Stimulated activated CD4-positive, alpha-beta T cell treated with anti-CD3 and anti-CD28 coated beads, TNF-alpha, amount 100 ng/mL, for 48 hours (primary cell): ENCODE results near the gene FCSK.
"Not testable (repeated sequence)": the region's sequence is repeated elsewhere in the genome, so short reads cannot be mapped to it uniquely, and the experiment has no call there.

ENCODE experiments used
- DNase-seq, 3 donors: peaks; one replicate each; pipeline ENCODE4 v3.0.0-alpha.2; 2020; ENCODE audit warnings: low read depth in 3 of 3

Gene FCSK

GRCh38 chr16:70430667-70431536 is 23.5 kb upstream of the FCSK start:
- peak in 1 of 3 donors; percentile 64 for DNase-seq

GRCh38 chr16:70432356-70432722 is 22.1 kb upstream of the FCSK start:
- no peak for DNase-seq

- DNase-seq, result no peak
Measured at GRCh38 chr16:70432723-70433457, 21.5 kb upstream of the FCSK start.

GRCh38 chr16:70433458-70434103 is 20.8 kb upstream of the FCSK start:
- DNase-seq, result no peak

GRCh38 chr16:70434484-70435260 is 19.7 kb upstream of the FCSK start:
- DNase-seq, result no peak

- DNase-seq, result no peak
Measured at GRCh38 chr16:70437017-70437581, 17.3 kb upstream of the FCSK start.

- no peak for DNase-seq
Measured at GRCh38 chr16:70437582-70438557, 16.5 kb upstream of the FCSK start.

GRCh38 chr16:70438585-70438968 is 15.8 kb upstream of the FCSK start:
- DNase-seq, result no peak

GRCh38 chr16:70438969-70439862 is 15.2 kb upstream of the FCSK start, which contains the start of gene ST3GAL2:
Gene ST3GAL2, minus strand, starts transcription at chr16:70439100. Its CDS starts 40,570 bp downstream, at chr16:70398530.
- DNase-seq, result peak; percentile 79 to 91 (median 88)

GRCh38 chr16:70440009-70440692 is 14.2 kb upstream of the FCSK start:
- no peak for DNase-seq

GRCh38 chr16:70441406-70441990 is 12.9 kb upstream of the FCSK start:
- DNase-seq, result no peak

- DNase-seq, result no peak
Measured at GRCh38 chr16:70442344-70442743, 12.1 kb upstream of the FCSK start.

GRCh38 chr16:70444249-70445063 is 9.9 kb upstream of the FCSK start:
- no peak for DNase-seq

- DNase-seq, result no peak
Measured at GRCh38 chr16:70448075-70448474, 6.3 kb upstream of the FCSK start.

- not testable (repeated sequence) for DNase-seq
Measured at GRCh38 chr16:70450142-70451003, 4.0 kb upstream of the FCSK start.

GRCh38 chr16:70451004-70451340 is 3.4 kb upstream of the FCSK start:
- DNase-seq, result not testable (repeated sequence)
